Activated effector memory CD4-positive, alpha-beta T cell treated with anti-CD3 and anti-CD28 coated beads, Interleukin-2, amount 50 U/mL, for 16 hours (primary cell): ENCODE results near the gene MYT1.

Source experiments
- DNase-seq: peaks from one replicate; pipeline ENCODE4 v3.0.0-alpha.2; 2020

The MYT1 gene

DNA sequence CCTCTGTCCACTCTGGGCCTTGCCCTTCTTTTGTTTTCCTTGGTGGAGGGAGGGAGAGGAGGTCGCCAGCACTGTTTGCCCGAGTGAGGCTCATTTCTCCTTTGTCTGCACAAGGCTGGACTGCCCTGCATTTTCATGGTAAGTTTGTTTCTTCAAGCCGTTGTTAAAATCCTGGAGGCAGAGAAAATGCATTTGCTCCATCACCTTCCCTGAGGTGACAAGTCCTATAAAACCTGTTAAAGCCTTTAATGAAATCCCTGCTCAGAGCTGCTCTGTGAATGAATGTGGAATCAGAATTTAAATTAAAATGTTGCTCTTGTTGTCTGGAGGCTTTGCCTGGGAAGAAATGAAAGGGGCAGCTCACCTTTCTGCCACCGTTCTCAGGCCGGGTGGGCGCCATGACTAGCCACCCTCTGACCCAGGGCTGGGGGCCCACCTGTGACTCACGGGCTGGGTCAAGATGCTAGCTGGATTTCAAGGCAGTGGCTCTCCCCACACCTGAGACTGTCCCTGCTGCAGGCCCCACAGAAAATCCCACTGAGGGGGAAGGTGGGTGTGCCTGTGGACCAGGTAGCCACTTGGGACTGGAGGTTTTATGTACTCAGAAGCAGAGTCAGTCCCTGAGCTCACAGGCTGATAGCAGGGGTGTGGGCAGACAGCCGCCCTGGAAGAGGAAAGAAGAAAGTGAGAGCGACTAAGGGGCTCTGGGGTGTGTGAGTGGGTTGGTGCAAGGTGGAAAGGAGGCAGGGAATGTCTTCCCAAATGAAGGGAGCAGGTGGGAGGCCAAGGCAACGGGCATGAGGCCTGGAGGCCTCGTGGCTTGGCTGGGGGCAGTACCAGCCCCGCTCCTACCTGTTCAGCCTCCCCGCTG is 24.0 kb upstream of the MYT1 start:
- DNase-seq, result peak; percentile 58

DNA sequence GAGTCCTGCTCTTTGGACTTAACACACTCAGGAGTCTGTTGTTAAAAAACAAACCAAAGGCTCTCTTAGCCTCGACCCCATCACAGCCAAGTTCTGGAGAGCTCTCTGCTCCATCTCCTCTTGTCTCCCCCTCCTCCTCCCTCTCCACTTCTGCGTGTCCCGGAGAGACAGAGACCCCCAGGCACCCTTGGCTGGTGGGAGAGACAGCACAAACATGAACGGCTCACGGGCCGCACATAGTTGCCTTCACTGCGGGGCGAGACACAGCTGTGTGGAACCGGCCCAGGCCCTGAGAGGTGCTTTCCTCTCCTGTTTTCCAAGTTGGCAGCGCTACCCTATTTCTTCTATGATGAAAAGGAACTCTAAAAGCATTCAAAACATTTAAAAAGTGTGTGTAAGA is 23.3 kb upstream of the MYT1 start:
- peak; percentile 27 for DNase-seq

DNA sequence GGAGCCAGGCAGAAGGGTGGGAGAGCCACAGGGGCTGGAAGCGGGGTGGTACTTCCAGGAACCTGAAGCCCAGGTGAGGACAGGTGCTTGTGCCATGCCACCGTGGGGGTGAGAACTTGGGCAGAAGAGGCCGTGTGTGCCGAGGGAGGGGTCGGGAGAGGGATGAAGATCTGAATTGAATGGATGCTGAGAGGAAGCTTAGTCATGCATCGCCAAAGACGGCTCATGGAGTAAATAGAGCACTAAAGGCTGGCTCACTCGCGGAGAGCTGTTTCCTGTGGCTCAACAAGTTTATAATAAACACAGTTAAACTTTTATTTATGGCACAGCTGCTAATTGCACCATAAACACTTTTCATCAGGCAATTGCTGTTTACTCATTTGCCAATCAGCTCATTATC is 21.7 kb upstream of the MYT1 start:
- DNase-seq, result peak; percentile 36

DNA sequence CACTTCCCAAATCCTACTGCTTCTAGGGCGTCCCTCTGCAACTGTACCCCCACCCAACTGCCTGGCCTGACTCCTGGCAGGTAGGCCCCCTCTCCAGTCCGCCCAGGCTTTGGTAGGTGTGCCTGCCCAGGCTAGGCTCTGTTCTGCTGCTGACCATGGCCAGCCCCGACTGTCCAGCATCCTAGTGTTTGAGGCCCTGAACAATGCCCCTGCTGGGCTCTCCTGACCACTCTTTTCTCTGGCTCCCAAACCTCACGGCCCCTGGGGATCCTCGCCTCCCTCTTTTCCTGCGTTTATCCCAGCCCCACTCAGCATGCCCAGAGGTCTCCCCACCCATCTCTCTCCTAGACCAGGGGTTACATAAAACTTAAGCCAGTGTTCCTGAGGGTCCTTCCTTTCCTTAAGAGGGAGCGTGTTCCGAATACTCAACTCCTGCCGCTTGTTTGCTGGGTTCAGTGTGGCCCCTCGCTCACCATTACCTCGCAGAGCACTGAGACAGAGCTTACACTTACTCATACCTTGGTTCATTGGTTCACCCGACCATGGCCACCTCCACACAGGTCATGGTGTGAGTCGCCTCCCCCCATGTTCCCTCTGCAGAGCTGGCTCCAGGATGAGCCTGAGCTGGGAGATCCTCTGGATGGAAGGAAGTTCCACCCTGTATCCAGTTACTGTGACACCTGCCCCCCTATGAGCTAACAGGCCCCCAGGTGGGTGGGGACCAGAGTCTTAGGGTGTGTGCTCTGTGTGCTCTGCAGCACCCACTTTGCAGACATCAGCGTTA is 21.0 kb upstream of the MYT1 start:
- peak; percentile 41 for DNase-seq

DNA sequence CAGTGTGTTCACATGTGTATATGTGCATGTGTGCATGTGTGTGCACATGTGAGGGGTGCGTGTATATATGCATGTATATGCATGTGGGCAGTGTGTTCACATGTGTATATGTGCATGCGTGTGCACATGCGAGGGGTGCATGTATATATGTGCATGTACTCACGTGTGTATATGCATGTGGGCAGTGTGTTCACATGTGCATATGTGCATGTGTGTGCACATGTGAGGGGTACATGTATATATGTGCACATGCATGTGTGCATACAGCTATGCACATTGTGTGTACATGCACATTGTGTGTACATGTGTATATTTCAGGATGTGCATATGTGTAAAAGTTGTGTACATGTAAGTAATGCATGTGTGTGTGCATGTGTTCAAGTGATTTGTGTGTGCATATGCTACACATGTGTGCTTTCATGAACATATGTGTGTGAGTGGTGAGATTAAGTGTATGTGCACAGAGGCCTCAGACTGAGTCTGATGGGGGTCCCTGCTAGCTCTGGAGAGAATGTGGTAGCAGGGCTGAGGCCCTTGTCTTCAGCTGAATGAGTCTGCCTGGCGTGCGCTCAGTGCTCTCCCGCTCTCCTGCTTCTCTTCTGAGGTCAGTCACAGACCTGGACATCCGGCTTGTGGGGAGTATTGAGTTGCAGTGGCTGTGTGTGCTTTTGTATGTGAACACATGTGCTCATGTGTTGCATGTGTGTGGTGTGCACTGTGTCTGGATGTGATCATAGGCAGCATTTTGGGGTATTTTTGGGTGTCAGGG is 19.9 kb upstream of the MYT1 start:
- no peak for DNase-seq

DNA sequence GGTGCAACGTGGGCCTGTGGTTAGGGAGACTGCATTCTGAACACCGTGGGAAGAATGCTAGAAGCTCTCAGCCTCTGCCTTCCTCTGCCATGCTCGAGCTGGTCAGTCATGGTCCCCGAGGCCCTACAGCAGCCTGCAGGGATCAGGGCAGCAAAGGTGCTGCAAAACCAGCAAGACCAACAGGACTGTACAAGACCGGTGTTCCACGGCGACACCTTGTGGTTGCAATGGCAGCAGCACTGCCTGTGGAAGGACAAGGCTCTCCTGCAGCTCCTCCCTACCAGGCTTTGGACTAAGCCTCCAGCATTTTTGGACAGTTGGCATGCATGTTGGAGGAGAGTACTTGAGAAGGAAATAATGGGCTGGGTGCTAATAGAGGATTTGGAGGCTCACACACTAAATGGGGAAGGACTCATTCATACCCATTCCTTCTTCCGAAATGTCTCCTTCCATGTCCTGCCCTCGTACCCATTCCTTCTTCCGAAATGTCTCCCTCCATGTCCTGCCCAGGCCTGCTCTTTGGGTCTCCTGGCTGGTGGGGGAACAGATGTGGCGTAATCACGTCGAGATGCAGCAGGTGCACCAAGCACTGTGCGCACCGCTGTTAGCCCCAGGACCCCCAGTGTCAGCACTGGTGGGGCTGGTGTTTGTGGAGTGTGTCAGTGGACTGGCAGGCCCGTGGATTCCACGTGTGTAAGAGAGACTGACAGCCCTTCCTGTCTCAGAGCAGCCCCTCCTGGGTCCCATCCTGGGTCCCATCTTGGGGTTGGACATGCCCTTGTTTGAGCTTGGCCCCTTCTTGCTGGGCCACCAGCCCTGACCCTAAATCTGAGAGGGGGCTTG is 18.6 kb upstream of the MYT1 start:
- DNase-seq, result peak; percentile 57

DNA sequence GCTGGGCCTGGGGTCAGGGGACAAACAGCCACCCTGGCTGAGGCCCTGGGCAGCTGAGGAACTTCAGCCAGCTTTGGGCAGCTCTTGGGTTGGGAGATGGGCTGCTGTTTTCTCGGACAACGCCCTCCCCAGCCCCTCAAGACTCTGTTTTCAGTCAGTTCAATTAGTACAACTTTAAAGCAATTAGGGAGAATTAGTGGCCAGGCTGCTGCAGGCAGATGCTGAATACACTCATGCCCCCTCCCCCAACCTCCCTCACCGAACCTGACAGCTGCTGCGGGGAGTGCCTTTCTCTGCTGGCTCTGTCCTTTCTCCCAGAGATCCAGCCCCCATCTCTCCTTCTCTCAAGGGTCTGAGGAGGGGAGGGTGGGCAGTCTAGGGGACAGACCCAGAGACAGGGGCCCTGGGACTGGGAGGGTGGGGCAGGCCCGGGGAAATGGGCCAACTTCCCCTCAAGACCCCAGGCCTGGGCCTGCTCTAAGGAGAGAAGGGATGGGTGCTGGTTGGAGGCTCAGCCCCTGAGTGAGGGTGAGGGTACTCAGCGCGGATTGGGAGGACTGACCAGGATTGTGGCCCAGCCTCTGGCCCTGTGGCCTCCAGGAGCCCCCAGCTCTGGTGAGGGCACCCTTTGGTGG is 17.8 kb upstream of the MYT1 start:
- no peak for DNase-seq

DNA sequence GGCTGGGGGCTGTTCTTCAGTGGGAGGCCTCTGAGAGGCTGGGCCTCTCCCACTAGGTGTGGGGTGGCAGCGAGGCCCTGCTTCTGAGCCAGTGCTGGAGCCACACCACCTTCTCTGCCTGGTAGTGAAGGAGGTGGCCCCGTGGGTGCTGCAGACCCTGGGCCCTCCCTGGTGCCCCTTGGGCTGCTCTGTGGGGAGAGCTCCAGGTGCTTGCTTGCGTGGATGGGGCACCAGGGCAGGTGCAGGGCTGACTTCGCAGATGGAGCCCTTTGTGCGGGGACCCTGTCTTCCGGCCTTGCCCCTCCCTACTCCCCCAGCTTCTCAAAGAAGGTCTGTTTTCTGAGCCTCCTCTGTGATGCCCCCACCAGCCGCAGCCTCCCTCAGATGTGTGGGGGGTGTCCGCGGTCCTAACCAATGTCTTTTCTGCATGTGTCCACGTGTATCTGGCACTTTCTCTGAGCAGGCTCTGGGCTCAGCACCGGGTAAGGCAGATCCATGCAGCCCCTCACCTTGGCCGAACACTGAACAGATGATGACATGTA is 17.2 kb upstream of the MYT1 start:
- DNase-seq, result peak; percentile 53

DNA sequence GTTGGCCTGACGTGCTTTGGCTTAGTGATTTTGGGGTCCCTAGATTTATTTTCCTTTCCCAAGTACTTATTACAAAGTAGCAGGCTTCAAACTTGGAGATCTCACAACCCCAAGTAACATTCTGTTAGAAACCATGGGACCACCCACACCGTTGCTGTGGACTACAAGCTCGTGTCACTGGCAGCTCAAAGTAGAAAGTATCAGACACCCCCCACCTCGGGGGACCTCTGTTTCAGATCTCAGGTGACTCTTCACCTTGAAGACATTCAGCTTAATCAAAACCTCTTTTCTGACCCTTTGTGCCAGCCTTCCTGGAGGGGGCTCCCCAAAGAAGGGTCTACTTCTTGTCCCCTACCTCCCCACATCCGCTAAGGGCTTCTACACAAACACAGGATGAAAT is 15.7 kb upstream of the MYT1 start:
- peak; percentile 38 for DNase-seq

DNA sequence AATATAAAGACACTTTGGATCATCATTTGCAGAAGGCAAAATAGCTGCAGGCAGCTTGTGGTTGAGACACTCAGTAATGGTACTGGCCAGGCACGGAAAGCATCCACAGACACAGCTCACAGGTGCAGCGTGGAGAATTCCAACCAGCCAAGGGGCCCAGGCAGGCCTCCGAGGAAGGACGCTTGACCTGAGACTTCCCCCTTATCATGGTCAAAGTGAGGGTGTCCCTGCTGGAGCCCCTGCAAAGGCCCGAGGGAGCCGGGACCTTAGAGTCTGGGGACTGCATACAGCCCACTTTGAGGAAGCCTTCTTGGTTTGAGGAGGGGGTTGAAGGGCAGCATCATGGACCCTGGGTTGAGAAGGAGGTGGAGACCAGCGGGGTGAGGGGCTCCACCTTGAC is 15.1 kb upstream of the MYT1 start:
- peak; percentile 43 for DNase-seq

DNA sequence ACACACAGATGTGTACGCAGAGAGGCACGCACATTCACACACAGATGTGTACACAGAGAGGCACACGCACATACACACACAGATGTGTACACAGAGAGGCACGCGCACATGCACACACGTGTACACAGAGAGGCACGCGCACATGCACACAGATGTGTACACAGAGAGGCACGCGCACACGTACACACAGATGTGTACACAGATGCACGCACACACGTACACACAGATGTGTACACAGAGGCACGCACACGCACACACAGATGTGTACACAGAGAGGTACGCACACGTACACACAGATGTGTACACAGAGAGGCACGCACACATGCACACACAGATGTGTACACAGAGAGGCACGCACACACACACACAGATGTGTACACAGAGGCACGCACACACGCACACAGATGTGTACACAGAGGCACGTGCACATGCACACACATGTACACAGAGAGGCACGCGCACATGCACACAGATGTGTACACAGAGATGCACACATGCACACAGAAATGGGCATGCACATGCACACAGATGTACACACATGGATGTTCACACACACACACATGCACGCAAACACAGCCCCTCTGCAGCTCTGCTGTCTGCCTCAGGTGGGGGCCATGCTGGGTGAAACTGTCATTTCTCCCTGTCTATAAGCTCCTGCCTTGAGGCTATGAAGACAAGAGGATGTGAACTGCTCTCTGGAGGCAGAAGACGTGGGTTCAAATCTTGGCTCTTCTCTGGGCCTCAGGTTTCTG is 14.3 kb upstream of the MYT1 start:
- peak; percentile 46 for DNase-seq

DNA sequence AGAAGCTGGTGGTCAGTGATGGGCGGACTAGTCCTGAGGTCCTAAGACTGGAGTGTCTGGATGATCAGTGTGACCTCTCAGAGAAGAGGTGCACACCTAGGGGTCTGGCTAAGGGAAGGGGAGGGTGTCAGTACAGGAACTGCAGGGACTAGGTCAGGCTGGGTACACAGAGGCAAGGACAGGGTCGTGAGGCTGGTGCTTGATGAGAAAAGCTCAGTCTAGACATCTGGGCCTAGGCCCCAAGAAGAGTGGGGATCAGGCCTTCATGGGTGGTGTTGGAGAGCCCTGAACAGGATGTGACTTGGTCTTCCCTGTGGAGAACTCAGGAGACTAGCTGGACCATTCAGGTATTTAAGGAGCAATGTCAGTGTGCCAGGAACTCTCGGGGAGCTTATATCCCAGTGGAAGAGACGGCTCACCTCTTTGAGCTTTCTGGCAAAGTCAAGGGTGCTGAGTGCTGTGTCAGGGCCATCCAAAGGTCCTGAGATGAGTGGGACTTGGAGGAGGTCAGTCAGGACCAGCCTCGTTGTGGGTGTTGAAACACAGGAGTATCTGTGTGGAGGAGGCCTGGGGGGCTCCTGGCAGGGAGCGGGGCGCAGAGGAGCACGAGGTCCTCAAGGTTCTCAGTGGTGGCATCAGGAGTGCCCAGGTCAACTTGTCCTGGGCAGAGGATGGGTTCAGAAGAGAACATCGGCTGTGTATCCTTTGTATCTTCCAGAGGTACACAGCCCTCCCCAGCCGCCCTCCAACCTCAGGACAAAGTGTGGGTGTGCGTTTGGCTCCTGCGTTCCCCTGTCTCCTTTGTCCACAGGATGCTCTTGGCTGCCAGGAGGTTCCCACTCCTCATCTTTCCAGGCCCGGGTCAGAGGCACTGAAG is 13.3 kb upstream of the MYT1 start:
- no peak for DNase-seq

DNA sequence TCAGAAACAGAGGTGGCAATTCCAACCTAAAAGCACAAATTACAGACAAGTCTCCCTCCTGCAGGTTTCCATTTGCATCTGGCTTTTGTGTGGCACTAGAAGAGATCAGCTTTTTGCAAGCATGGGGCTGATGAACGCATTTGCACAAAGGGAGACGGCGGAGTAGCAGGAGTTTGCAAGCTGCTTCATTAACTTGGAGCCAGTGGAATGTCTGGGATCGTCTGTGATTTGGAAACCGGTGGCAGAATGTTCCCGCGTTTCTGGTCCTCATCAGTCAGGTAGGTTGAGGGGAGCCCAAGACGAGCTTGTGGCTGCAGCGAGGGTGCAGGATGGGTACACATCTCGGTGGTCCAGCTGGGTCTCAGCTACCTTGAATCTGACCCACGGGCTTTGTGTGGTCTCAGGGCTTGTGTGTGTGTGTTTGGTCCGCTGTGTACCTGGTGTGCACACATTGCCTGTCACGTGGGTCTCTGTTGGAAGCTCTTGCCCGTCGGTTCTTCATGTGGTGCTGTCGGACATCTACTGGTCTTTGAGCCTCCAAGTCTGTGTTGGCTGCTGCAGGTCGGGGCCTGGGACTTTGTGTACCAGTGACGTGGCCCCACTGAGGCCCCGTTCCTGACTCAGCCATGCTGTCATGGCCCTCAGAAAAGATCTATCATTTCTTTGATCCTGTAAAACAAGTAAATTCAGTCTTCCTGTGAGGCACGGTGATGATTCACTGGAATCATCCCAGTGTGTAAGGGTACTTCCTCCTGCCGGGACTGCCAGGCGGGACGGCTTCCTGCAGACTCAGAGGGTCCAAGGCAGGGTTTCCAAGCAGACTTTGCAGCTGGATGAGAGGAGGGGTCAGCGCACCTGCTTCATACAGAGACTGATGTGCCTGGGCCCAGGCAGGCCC is 12.4 kb upstream of the MYT1 start:
- DNase-seq, result no peak

DNA sequence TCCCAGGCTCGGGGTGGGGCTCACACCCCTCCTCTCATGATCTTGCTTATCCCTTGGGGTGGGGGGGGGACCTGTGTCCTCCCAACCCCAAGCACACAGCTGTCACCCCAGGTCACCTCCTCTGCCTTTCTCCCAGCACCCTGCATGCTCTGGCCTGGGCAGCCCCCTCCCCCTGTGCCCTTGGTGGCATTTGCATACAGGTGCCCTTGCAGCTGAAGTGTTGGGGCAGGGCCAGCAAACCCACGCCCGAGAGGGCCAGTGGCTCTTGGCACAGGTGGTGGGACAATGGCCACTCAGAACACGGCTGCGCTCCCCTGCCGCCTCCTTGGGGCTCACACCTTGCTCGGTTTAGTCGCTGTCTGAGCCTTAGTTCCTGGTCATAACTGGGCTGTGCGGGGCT is 11.3 kb upstream of the MYT1 start:
- DNase-seq, result no peak

DNA sequence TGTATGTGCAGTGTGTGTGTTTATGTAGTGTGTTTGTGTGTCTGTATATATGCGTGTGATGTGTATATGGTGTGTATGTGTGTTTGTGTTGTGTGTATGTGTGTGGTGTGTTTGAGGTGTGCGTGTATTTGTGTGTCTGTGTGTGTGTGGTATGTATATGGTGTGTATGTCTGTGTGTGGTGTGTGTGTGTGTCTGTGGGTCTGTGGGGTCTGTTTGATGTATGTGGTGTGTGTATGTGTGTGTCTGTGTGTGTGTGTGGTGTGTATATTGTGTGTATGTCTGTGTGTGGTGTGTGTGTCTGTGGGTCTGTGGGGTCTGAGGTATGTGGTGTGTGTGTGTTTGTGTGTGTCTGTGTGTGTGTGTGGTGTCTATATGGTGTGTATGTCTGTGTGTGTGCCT is 10.8 kb upstream of the MYT1 start:
- DNase-seq, result no peak

DNA sequence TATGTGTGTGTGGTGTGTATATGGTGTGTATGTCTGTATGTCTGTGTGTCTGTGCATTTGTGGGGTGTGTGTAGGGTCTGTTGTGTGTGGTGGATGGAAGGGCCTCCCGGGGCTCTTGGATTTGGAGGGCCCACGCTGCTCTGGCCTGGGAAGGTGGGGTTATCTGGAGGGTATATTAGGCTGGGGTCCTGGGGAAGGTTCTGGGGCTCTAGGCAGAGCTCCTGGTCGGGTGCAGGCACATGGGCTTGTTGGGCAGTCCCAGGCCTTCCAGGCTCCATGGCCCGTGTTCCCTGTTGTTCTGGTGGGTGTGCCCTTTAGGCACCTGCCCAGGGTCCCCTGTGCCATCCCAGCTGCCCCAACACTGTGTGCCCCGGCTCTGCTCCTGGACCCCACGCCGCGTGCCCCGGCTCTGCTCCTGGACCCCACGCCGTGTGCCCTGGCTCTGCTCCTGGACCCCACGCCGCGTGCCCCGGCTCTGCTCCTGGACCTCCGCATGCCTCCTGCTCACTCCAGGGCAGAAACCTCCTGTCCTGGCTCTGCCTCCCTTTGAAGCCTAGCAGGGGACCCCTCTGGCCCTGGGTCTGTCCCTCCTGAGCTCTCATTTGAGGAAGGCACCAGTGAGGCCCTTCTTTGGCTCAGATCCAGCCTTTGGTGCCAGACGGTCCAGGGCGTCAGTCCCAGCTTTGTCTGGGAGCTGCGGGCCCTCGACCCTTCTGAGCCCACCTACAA is 10.2 kb upstream of the MYT1 start:
- DNase-seq, result no peak

DNA sequence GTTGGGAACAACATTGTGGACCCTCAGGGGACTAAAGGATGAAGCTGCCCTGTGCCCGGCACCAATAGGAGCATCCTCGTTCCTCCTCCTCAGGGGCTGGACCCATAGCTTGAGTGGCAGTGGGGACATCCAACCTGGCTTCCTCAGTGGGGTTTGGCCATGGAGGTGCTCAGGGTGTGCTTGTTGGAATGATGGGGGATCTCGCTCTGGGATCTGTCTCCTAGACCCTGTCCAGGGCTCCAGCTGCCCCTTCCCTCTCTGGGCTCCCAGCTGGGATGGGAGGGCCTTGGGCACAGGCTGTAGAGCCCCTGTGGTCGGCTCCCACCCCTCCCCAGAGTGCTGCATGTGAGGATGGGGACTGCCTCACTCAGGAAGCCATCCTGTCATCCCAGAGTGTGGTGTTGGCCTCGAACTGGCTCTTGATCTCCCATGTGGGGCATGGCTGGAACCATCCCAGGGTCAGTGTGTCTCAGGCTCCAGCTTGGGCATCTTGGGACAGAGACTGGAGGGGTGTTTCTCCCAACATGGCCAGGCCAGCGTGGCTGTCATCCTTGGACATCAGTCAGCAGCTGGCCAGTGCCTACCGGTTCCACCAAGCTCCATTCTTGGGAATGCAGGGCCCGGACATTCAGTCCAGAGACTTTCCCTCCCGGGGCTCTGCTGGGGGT is 9.5 kb upstream of the MYT1 start:
- no peak for DNase-seq
